ENCODE results near the gene TMEM170B. TPM values are rescaled to one million over a fixed set of nuclear protein-coding genes. Genes with fewer than 3 reads are reported as not detected.

Gene TMEM170B
- total and polyA plus RNA-seq, 2 of the 8 experiments (the other 6 are each of a cell fraction or from before 2014, with no cell fraction given) = 0.80 to 4.3 TPM

GRCh38 chr6:11525468-11526155 lies 11.9 kb upstream of the TMEM170B start:
- no peak overlapping the region for H3K4ac ChIP-seq (replicated peaks; ENCODE audit: insufficient read length, low read depth, low read length)
- no peak overlapping the region for H2BK120ac ChIP-seq (replicated peaks; ENCODE audit: low read depth, low read length)
- no peaks in the 10 kb centered on the region for H3K9me3 ChIP-seq (ENCODE audit: insufficient read depth in 2 of 2, low read depth in 1 of 2, low read length in 1 of 2)
- no peak overlapping the region for H2BK15ac ChIP-seq (ENCODE audit: low read length)
- no peak overlapping the region for H3K56ac ChIP-seq (replicated peaks; ENCODE audit: insufficient read length, low read depth, low read length)
- H2BK12ac ChIP-seq (ENCODE audit: low read depth, low read length) = no peak overlapping the region
- ChIA-PET POLR2A (ENCODE audit: partially characterized antibody) (no interaction called here), CTCF (ENCODE audit: partially characterized antibody) (interaction anchor here (0.7 to 1.4 kb wide), 2 partner anchors 29 to 55 kb away, joined by 3 to 5 read pairs; no protein-coding TSS in a partner anchor)
- H3K4me2 ChIP-seq (ENCODE audit: insufficient read depth in 1 of 2, low read depth in 2 of 2, low read length in 2 of 2) = no peak overlapping the region
- H4K91ac ChIP-seq (replicated peaks; ENCODE audit: insufficient read length, low read length) = no peak overlapping the region
- WGBS, 2 experiments (ENCODE audit: extremely low coverage in 1 of 2, insufficient coverage in 1 of 2, insufficient read length in 1 of 2, insufficient replicate concordance in 2 of 2, low coverage in 1 of 2, low lambda C conversion rate in 2 of 2, missing lambda C conversion rate in 1 of 2) = 91% methylated on average over 2 of the region's 2 CpGs; no CpG with 5 or more reads in 1 of the 2 experiments
- H3K4me1 ChIP-seq (replicated peaks in 1 of 4; ENCODE audit: control insufficient read depth in 3 of 4, insufficient read depth in 4 of 4, low read length in 3 of 4) = no peaks in the 10 kb centered on the region
- H3K79me1 ChIP-seq (ENCODE audit: low read depth, low read length) = no peaks in the 10 kb centered on the region
- no peak for TF ChIP-seq BRCA1 (IDR thresholded peaks at IDR 0.05; ENCODE audit: low read depth, low read length)
- TF ChIP-seq KDM4A (IDR thresholded peaks at IDR 0.05; ENCODE audit: low read depth, low read length, severe bottlenecking) = no peak
- TF ChIP-seq CEBPB (IDR thresholded peaks at IDR 0.05; ENCODE audit: low read depth, low read length) = no peak
- no peak for TF ChIP-seq TAF7 (optimal IDR thresholded peaks at IDR 0.05; ENCODE audit: borderline replicate concordance, low read depth, low read length)
- no peak for TF ChIP-seq CREB1 (IDR thresholded peaks at IDR 0.05)
- no peak for TF ChIP-seq ASH2L (IDR thresholded peaks at IDR 0.05; ENCODE audit: low read length)
- no peak for TF ChIP-seq EGR1 (IDR thresholded peaks at IDR 0.05; ENCODE audit: borderline replicate concordance, low read depth, low read length)
- no peak for TF ChIP-seq TAF1 (IDR thresholded peaks at IDR 0.05; ENCODE audit: low read depth, low read length)
- TF ChIP-seq PHF8 (conservative IDR thresholded peaks at IDR 0.05; ENCODE audit: low read depth, low read length) = no peak
- TF ChIP-seq CTBP2 (IDR thresholded peaks at IDR 0.05; ENCODE audit: borderline replicate concordance, insufficient read depth, insufficient read length, low read length) = no peak
- no peak for TF ChIP-seq BACH1 (IDR thresholded peaks at IDR 0.05; ENCODE audit: low read length)
- no peak for DNase-seq (ENCODE audit: low read depth in 1 of 2, low spot score in 2 of 2)
- no peak for FAIRE-seq
- no peak overlapping the region for H3K14ac ChIP-seq (ENCODE audit: insufficient read length)
- no peak overlapping the region for H2AK5ac ChIP-seq (ENCODE audit: low read depth, low read length)
- no peak overlapping the region for H3K23ac ChIP-seq (ENCODE audit: insufficient read length)
- no peaks in the 10 kb centered on the region for H3K27me3 ChIP-seq (replicated peaks in 1 of 4; ENCODE audit: control insufficient read depth in 3 of 4, extremely low read depth in 1 of 4, insufficient read depth in 3 of 4, low read length in 3 of 4)
- H3K18ac ChIP-seq (ENCODE audit: extremely low read depth, low read length) = no peak overlapping the region
- no peak overlapping the region for H3K9ac ChIP-seq (replicated peaks in 1 of 4; ENCODE audit: extremely low read depth in 1 of 4, low read depth in 3 of 4, low read length in 3 of 4)
- H3K27ac ChIP-seq (ENCODE audit: low read depth, low read length) = no peak overlapping the region
- no peak overlapping the region for H2AFZ ChIP-seq (ENCODE audit: low read length)
- no peaks in the 10 kb centered on the region for H4K20me1 ChIP-seq (replicated peaks in 1 of 2; ENCODE audit: control insufficient read depth in 1 of 2, insufficient read depth in 2 of 2, low read length in 2 of 2)
- no peak overlapping the region for H2BK20ac ChIP-seq (ENCODE audit: low read length)
- no peak overlapping the region for H3K4me3 ChIP-seq (ENCODE audit: extremely low read depth in 1 of 4, insufficient read depth in 2 of 4, low read depth in 3 of 4, low read length in 4 of 4)
- no peak overlapping the region for H4K8ac ChIP-seq (ENCODE audit: extremely low read depth, insufficient read depth, low read length)
- no peak overlapping the region for H2BK5ac ChIP-seq (ENCODE audit: low read depth, low read length)
- H3K36me3 ChIP-seq (ENCODE audit: control insufficient read depth in 2 of 4, insufficient read depth in 4 of 4, low read length in 3 of 4) = no peaks in the 10 kb centered on the region
- H3K79me2 ChIP-seq (ENCODE audit: control insufficient read depth in 1 of 2, insufficient read depth in 2 of 2, low read length in 2 of 2) = no peaks in the 10 kb centered on the region
- no peak overlapping the region for H4K5ac ChIP-seq (ENCODE audit: insufficient read length, low read depth, low read length)
- H3K23me2 ChIP-seq (ENCODE audit: low read depth, low read length) = no peaks in the 10 kb centered on the region
